GM21528 (cell line): ENCODE data around the gene SLC24A4.
"Not testable (repeated sequence)": the region's sequence is repeated elsewhere in the genome, so short reads cannot be mapped to it uniquely, and the experiment has no call there.

Source experiments
- ATAC-seq: cut with Tn5 transposase; IDR thresholded peaks from one replicate; pipeline ENCODE4 v1.9.1; 2021; ENCODE audit warnings: mild to moderate bottlenecking, moderate library complexity; ENCODE audit not compliant: unreplicated experiment, low FRiP score

SLC24A4 gene

DNA sequence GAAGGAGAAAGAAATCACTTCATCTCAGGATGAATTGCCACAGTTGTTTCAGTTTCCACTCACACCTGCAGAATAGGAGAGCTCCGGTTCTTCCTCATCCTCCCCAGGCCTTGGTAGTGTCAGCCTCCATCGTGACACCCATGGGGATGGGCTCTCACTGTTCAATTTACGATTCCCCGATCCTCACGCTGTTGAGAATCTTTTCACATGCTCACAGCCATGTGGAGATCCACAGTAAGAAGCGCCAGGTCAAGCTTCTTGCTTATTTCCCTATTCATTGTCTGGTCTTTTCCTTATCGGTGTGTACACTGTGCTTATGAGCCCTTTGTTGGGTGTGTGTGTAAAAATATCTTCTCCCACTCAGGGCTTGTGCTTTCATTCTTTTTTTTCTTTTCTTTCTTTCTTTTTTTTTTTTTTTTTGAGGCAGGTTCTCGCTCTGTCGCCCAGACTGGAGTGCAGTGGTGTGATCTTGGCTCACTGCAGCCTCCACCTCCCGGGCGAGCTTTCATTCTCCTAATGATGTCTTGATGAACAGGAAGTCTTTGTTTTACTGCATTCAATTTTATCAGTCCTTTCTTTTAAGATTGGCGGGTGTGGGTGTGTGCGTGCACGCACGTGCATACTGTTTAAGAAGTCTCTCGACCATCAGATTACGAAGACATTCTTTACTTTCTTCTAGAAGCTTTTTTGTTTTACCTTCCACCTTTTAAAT is 212.1 kb downstream of the SLC24A4 start:
- no peak for ATAC-seq

DNA sequence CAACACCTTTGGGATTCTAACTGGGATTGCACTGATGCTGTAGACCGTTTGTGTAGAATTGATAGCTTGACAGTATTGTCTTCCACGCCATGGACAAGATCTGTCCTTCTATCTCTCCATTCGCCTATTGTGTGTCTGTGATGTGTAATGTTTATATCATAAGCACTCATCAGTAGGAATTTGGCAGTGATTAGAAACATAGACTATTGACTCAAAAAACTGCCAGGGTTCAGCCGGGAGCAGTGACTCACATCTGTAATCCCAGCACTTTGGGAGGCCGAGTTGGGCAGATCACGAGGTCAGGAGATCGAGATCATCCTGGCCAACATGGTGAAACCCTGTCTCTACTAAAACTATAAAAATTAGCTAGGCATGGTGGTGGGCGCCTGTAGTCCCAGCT is 213.3 kb downstream of the SLC24A4 start:
- ATAC-seq = not testable (repeated sequence)

DNA sequence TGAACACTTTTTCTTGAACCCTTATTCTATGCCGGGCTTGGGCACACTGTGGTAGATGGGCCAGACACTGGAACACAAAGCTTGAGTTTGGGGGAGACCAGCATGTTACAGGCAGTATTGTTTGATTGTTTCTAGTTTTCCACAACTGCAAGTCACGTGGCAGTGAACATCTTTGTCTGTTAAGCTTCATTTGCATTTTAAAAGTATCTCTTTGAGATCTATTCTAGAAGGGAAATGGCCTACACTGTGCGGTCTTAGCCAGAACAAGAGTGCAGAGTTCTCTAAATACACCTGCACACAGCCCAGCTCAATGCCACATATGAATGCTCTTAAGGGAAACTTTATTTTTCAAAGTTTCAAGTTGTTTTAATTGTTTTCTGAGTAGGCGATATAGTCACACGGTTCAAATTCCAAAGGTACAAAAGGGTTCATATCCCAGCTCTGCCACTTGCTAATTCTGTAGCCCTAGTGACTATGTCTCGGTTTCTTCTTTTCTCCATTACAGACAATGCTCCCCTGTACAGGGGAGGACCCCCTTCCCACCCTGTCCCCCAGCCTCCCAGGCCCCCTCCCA is 215.5 kb downstream of the SLC24A4 start:
- ATAC-seq = peak; percentile 84

DNA sequence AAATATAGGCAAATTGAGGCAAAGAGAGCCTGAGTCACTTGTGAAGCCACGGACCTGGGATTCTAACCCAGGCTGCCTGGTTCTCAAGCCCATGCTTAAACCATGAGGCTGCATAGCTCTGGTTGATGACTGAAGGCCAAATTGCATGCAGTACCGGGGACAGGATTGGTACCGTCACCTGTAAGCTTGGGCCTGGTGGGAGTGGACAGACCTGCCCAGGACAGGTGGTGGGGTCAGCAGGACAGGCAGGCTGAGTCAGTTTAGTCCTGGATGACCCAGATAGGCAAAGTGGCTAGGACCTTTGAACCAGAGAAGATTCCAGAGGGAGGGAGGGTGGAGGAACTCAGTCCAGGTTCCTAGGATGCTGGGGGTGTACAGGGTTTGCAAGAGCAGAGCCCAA is 216.5 kb downstream of the SLC24A4 start:
- ATAC-seq = no peak

DNA sequence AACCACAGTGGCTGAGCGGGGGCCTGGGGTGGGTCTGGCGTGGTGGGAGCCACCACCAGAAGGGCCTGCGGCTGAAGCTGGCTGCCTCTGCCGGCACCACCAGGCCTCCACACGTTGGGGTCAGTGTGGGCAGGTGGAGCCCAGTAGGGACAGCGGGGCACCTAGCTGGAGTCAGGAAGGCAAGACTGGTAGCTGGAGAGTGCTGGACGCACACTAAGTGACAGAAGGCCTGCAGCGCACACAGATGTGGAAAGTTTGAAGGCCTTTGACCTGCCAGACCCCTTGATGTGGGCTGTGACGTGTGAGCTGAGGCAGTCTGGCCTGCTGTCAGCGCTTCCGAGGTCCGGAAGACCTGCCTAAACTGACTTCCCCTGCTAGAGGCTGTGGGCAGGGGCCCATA is 216.9 kb downstream of the SLC24A4 start:
- ATAC-seq = no peak

DNA sequence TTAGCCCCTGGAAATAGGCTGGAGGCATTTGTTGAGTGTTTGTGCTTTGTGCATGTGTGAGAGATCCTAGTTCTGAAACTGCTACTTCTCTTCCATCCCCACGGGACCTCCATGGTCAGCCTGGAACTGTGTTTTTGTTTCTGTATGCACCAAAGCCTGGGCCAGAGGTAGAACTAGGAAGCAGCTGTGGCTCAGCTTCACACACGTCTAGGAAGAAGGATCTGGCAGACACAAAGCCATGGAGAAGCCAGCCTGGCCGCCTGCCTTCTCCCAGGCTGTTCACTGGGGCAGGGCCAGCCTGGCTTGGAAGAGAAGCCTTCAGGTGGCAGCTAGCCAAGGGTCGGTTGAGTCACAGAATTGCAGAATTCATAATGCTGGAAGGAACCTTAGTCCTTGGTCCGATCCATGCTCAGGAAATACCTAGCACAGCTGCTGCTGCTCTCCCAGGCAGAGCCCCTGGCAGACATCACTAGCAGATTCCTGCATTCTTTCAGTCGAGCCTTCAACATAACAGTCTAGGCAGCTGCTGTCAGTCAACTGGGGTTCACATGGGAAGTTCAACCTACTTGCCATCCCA is 217.6 kb downstream of the SLC24A4 start:
- no peak for ATAC-seq

DNA sequence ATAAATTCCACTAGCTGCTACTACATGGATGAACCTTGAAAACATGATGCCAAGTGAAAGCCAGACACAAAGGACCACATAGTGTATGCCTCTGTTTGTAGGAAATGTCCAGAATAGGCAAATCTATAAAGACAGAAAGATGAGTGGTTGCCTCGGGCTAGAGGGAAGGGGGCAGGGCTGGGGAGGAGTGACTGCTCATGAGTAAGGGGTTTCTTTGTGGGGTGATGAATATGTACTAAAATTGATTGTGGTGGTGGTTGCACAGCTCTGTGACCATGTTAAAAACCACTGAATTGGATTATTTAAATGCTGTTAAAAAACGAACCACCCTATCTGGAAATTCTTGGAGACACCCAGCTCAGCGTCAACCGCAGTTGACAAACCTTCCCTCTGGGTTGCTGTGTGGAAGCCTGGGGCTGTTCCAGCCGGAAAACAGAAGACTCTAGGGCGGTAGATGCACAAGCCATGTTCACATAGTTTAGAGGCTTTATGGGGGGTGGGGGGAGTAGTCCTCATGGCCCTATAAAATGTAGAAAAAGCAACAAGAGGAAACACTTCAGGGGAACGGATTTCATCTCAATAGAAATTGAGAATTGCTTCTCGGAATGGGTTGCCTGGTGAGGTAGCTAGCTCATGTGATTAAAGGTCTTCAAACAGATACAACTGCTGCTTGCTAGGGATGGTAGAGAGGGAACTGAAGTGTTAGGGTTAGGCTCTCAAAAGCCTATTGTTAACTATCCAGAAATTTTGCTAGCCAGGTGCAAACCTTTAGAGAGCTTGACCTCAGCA is 220.0 kb downstream of the SLC24A4 start:
- no peak for ATAC-seq

DNA sequence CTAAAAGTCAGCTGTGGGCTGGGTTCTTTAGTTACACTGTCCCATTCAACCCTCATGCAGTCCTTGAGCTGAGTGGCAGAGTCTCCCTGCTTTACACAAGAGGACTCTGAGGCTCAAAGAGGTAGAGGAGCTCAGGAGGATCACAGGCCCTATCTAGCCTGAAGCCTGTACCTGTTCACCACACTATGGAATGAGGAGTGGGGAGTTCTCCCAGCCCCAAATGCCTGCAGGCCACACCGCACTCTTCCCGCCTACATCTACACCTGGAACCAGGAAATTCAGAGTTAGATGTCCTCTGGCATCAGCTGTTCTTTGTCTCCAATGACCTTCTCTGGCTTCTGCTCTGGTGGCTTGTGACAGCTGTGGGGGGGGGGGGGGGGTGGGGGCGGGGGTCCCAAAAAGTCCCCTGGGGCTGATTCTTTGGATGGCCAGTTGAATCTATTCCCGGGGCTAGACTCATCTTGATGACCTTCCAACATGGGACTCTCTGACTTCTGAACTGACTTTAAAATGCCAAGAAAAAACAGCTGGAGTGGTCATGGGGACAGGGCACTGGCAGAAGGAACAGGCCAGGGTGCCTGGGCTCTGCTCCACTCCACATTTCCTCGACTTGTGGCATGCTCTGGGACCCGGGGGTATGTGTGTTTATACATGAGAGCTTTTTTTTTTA is 221.2 kb downstream of the SLC24A4 start:
- no peak for ATAC-seq

DNA sequence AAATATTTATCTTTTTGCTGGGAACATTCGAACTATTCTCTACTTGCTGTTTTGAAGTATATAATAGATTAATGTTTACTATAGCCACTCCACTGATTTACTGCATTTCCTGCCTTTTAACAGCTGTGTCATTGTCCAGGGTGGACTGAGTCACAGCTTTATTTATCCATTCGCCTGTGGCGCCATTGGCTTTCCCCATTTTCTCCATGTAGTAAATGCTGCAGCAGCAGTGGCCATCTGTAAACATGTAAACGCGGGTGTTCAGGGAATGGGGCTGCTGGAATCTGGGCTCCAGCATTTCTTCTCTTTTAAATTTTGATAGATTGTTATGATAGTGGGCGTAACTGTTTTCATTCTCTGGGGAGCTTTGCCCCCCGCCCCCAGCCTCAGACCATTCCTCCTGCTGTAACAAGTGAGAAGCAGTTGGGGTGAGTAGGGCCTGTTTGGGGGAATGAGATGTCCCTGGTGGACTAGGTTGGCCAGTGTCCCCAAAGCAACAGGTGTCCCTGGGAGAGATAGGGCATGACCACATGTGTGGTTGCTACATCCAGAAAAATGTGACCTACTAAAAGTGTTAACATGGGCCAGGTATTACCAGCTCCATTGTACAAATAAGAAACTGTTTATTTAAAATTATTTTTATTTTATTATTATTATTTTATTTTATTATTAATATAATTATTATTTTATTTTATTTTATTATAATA is 223.5 kb downstream of the SLC24A4 start:
- ATAC-seq = no peak

DNA sequence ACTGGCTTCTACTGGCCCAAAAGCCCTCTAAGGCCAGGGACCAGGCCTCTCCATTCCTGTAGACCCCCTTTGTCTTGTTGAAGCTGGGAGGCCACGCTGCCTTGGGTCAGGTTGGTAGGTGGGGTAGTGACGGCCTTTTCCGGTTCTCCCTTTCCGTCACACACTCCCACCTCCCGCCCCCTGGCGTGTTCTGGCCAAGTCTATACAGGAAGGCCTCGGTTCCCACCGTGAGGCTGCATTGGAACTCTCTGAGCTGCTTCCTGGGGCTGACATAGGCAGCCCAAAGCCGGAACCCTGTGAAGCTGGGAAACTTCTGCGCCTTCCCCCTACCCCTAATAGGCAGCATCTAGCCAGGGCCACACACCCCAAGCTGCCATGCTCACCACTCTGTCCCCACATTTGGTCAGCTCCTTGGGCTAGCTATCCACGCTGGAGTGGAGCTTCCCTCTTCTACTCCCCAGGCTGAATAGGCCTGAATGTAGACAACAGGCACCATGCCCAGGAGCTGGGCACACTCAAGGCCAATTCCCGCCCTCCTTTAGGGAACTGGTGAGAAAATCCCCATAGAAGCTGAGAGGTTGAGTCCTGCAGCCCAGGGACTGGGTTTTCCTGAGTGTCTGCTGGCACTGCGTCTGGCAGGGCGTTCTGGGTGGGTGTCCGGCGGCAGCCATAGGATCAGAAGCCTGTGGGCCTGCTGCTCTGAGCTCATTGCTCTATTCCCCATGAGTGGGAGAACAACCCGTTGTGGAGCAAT is 226.3 kb downstream of the SLC24A4 start:
- no peak for ATAC-seq

DNA sequence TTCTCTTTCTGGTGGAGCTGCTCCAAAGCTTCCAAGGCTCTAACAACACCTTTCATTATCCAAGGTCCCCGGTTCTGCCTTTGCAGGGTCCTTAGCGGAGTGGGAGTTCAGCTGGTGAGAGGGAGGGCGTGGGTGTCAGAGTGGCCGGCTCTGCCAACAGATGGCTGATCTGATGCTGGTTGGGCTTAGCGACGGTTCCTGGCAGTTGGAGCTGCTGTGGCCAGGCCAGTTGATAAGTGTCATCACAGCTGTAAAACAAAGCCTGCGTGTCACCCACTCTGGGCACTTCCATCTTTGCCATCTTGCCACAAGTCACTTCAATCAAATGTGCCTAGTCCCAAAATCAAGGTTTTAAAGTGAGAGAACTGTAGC is 226.9 kb downstream of the SLC24A4 start:
- no peak for ATAC-seq
